ENCODE measurements around the gene SDHA.
A peak's percentile ranks its signal among the peaks of the same experiment; 100 is the strongest.
"Not testable (repeated sequence)": the region's sequence is repeated elsewhere in the genome, so short reads cannot be mapped to it uniquely, and the experiment has no call there.

The SDHA gene

GRCh38 chr5:223791-224190, 5.7 kb downstream of the SDHA start:
- DNase-seq: no peak

GRCh38 chr5:225334-225733, 7.2 kb downstream of the SDHA start:
- no peak for DNase-seq

- not testable (repeated sequence) for DNase-seq
Measured at GRCh38 chr5:227375-227774, 9.3 kb downstream of the SDHA start.

DNA sequence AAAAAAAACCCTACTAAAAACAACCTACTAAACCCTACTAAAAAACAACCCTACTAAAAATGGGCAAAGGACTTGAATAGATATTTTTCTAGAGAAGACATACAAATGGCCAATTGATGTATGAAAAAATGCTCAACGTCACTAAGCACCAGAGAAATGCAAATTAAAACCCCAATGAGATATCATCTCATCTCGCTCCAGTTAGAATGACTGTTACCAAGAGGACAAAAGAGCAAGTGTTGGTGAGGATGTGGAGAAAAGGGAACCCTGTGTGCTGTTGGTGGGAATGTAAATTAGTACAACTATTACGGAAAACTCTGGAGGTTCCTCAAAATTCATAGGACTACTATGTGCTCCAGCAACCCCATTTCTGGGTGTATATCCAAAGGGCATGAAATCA, 10.8 kb downstream of the SDHA start:
- DNase-seq: no peak

GRCh38 chr5:230711-231110, 12.6 kb downstream of the SDHA start:
- DNase-seq: no peak

- no peak for DNase-seq
Measured at GRCh38 chr5:231661-232060, 13.5 kb downstream of the SDHA start.

GRCh38 chr5:233426-233825, 15.3 kb downstream of the SDHA start:
- not testable (repeated sequence) for DNase-seq

GRCh38 chr5:234450-234849, 16.3 kb downstream of the SDHA start:
- DNase-seq: no peak

DNA sequence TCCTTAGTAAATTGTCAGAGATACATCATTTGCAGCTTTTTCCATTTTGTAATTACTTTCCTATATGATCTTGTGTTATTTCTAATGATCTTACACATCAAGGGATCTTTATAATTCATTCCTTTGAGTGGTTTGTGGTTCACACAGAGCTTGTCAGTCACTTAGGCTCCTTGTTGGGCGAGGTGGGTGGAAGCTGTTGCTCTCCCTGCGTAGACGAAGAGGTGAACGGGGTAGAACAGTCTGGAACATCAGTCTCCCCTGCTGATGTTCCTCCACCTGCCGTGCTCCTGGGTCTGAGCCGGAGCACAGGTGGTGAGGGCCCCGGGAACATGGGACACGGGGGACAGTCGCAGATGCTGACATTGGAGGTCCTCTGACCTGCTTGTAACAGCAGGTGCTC, 17.4 kb downstream of the SDHA start:
- not testable (repeated sequence) for DNase-seq

DNA sequence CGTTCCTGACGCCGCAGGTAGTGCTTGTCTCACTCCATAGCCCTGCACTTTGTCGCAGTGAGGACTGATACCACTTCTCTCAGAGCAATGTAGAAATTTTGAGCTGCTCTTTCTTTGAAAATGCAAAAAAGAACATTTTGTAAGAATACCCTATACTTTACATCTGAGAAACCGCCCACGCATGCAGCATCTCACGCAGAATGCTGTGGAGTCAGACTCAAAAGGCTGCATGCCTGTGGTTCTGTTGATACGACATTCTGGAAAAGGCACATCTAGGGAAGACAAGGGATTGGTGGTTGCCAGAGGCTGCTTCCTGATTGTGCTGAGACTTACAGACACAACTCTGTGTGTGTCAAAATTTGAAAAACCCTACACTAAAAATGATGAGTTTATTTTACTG, 19.8 kb downstream of the SDHA start:
- not testable (repeated sequence) for DNase-seq

DNA sequence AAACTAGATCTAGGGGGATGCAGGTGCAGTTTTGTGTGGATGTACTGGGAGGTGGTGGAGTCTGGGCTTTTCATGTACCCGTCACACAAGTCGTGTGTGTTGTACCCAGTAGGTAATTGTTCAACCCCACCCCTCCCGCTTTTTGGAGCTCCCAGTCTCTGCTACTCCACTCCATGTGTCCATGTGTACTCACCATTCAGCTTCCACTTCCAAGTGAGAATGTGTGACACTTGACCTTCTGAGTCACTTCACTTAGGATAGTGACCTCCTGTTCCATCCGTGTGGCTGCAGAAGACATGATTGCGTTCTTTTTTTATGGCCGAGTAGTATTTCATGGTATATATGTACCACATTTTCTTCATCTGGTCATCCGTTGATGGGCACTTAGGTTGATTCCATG, 22.4 kb downstream of the SDHA start:
- DNase-seq: not testable (repeated sequence)

- DNase-seq: not testable (repeated sequence)
Measured at GRCh38 chr5:241045-241669, 23.0 kb downstream of the SDHA start.

DNA sequence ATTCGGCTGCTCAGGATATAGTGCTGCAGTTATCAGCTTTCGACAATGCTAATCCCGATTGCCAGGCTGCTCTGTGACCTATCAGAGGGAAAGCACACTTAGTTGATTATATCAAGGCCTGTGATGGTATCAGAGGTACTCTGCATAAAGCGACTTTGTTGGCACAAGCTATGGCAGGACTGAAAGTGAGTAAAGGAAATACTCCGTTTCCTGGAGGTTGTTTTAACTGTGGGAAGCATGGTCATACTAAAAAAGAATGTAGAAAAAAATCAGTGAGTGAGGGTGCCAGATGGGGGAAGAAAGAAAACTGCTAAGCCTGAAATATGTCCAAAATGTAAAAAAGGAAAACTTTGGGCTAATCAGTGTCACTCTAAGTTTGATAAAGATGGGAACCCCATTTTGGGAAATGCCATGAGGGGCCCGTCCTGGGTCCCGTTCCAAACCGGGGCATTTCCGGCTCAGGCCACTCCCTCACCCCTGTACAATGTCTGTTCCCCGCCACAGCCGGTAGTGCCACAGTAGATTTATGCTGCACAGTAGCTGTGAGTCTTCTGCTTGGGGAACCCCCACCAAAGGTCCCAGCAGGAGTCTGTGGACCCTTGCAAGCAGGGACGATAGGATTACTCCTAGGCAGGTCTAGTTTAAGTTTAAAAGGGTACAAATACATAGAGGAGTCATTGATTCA, 25.7 kb downstream of the SDHA start:
- DNase-seq: not testable (repeated sequence)

DNA sequence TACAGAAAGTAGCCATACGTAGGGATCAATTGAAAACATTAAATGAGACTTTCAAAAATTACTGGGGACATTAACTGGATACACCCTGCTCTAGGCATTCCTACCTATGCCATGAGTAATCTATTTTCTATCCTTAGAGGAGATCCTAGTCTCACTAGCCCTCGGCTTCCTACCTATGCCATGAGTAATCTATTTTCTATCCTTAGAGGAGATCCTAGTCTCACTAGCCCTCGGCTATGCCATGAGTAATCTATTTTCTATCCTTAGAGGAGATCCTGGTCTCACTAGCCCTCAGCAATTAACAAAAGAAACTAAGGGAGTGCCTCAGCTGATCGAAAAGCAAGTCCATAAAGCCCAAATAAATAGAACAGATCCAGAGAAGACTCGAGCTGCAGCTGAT, 27.6 kb downstream of the SDHA start:
- DNase-seq: not testable (repeated sequence)

DNA sequence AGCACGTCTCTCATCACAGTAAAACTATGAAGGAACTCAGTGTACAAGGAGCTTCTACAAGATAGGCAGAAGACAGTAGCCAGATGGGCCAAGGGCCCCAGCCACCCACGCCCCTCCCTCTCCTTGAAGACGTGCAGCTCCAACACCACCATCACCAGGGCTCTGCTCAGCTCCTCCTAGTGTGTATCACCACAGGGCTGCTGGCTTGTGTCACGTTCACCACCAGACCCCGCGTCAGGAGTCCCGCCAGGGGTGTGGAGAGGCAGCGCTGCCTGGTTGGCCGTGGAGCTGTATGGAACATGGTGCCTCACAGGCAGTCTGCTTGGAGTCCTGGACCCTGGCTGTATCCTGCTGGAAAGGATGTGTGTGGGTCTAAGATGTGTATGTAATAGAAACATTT, 32.3 kb downstream of the SDHA start:
- not testable (repeated sequence) for DNase-seq

DNA sequence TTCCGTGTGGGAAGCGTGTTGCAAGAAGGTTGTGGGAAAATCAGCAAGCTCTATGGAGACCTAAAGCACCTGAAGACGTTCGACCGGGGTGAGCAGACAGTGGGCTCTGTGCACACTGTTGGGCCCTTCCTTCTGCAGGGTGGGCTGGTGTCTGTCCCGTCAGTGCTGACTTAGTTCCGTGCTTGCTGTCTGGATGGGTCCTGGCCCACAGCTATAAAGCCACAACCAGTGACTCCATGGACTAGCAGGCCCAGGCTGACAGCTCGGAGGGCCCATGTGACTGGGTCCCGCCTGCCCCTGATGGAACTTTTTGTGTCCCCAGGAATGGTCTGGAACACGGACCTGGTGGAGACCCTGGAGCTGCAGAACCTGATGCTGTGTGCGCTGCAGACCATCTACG, 32.9 kb downstream of the SDHA start:
- DNase-seq: not testable (repeated sequence)

DNA sequence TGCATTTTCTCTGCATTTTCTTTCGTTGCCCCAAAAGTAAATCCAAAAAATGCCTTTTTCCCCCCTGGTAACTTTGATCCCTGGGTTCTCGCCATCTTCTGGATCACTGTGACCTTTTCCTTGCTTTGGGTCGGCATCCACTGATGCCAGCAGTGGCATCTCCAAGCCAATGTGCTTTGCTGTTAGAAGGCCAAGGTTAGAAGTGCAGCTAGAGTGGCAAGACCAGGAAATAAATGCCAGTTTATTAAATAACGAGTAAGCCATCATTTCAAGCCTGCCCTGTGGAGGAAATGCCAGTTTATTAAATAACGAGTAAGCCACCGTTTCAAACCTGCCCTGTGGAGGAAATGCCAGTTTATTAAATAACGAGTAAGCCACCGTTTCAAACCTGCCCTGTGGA, 33.4 kb downstream of the SDHA start:
- not testable (repeated sequence) for DNase-seq

- DNase-seq: not testable (repeated sequence)
Measured at GRCh38 chr5:251975-252374, 33.9 kb downstream of the SDHA start.

DNA sequence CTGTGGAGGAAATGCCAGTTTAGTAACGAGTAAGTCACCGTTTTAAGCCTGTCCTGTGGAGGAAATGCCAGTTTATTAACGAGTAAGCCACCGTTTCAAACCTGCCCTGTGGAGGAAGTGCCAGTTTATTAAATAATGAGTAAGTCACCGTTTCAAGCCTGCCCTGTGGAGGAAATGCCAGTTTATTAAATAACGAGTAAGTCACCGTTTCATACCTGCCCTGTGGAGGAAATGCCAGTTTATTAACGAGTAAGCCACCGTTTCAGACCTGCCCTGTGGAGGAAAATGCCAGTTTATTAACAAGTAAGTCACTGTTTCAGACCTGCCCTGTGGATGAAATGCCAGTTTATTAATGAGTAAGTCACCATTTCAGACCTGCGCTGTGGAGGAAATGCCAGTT, 34.4 kb downstream of the SDHA start:
- no peak for DNase-seq

DNA sequence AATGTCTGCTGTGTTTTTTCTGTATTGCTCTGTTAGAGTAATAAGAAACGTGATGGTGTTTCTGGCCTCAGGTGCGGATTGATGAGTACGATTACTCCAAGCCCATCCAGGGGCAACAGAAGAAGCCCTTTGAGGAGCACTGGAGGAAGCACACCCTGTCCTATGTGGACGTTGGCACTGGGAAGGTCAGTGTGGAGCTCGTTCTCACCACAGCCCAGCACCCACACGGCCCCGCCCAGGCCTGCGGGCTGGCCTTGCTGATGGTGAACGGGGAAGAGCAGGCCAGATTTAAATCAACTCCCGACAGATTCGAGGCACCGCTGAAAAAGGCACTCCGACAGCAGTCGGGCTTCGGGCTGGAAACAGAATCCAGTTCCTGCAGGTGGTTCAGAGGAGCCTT, 36.2 kb downstream of the SDHA start:
- DNase-seq: not testable (repeated sequence)

GRCh38 chr5:255116-255515, 37.0 kb downstream of the SDHA start:
- not testable (repeated sequence) for DNase-seq

GRCh38 chr5:256347-256746, 38.2 kb downstream of the SDHA start:
- not testable (repeated sequence) for DNase-seq

- DNase-seq: no peak
Measured at GRCh38 chr5:257148-257547, 39.0 kb downstream of the SDHA start.

DNA sequence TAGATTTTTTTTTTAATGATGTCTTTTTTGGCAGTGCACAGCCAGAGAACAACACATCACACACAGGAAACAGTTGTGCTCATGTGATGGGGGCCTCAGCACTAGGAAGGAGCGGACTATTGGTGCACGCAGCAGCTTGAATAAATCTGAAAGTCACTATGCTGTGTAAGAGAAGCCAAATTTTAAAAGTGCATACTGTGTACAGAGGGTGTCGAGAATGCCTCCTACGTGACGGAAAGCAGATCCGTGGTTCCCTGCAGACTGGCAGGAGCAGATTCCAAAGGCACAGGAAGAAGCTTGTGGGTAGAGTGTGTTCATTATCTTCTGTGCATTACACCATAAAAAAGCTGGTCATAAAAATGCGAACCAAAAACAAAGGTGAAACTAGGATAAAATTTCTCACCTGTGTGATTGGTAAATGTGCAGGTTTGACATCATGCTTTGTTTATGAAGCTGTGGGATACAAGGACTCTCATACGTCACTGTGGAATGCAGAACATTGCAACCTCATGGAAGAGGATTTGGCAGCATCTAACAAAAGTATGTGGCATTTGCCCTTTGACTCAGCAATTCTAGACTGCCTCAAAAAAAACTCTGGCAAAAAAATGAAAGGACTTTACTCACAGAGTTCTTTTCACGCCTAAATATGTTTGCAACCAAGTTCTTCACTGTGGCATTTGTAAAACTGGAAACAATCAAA, 45.3 kb downstream of the SDHA start:
- peak in 1 of 2 experiments; percentile 2 for DNase-seq

Measured in activated T-cell treated with anti-CD3 and anti-CD28 coated beads, Interleukin-2, amount 50 U/mL, for 48 hours (primary cell).